Mucosa of descending colon (tissue), 3 donors: ENCODE data around the gene SLC16A4. TPM values are rescaled to one million over a fixed set of nuclear protein-coding genes. Genes with fewer than 3 reads are reported as not detected.

Experiments used
- ATAC-seq: fragments of 200-7000 bp; cut with Tn5 transposase; one replicate; pipeline ENCODE4 v1.9.1; 2020; ENCODE audit warnings: mild to moderate bottlenecking, moderate library complexity
- DNase-seq, 3 donors: peaks; one replicate each; pipeline ENCODE4 v3.0.0-alpha.2; 2020
- H3K36me3 ChIP-seq: fragments of 200-600 bp; one replicate; pipeline ENCODE4 v1.8.0; 2021; ENCODE audit warnings: low read depth, mild to moderate bottlenecking
- H3K4me1 ChIP-seq: fragments of 200-600 bp; one replicate; pipeline ENCODE4 v1.8.0; 2021; ENCODE audit warnings: low read depth, mild to moderate bottlenecking
- H3K4me3 ChIP-seq: fragments of 200-600 bp; one replicate; pipeline ENCODE4 v1.8.0; 2021; ENCODE audit warnings: mild to moderate bottlenecking
- H3K9me3 ChIP-seq: fragments of 200-600 bp; one replicate; pipeline ENCODE4 v1.8.0; 2021; ENCODE audit warnings: mild to moderate bottlenecking
- CTCF ChIP-seq: fragments of 200-600 bp; IDR thresholded peaks from one replicate; pipeline ENCODE4 v1.8.0; 2022; ENCODE audit warnings: antibody characterized with exemption, mild to moderate bottlenecking
- intact Hi-C, 2 donors: fragments of 100-400 bp; cut with DNase I in 1 of 2; cut with micrococcal nuclease in 1 of 2; formaldehyde crosslinking; loops; one replicate each; pipeline versions ENCODE4 v1.11.0 to v1.11.1; 2022; cut with DNase I, micrococcal nuclease
- total RNA-seq, 3 donors: library from RNA; stranded (reverse); fragmentation: NEBNext Ultra II Directional in 2 of 3; extraction: Animal tissue kit (Norgen Biotek cat#: 25700) in 2 of 3; gene quantifications; one replicate each; pipeline versions ENCODE4 v1.2.1 to v1.2.4, GENCODE V29; 2021 to 2023
- donor health status: DM: no; HTN: no; CAD: no; lungs with moderate emphysema.
- donor health status: DM: no; HTN: no; CAD: no.
- donor health status: DM: no; HTN: yes; CAD: no.

The SLC16A4 gene
- total RNA-seq, 3 donors from 2014 or later: 0.67 to 4.4 (median 1.8) TPM

- intact Hi-C loops: no loop called here
- H3K4me1 ChIP-seq: no peaks in the 10 kb centered on the region
- ATAC-seq (peak; percentile 76), DNase-seq (no peak)
- H3K36me3 ChIP-seq: no peaks in the 10 kb centered on the region
- no peak overlapping the region for H3K4me3 ChIP-seq
- TF ChIP-seq CTCF: no peak
- H3K9me3 ChIP-seq: no peaks in the 10 kb centered on the region
Observed at GRCh38 chr1:110328274-110328673, 62.6 kb downstream of the SLC16A4 start.

- Histone ChIP-seq H3K36me3 (no peaks in the 10 kb centered on the region), H3K4me3 (no peak overlapping the region), H3K9me3 (no peaks in the 10 kb centered on the region), H3K4me1 (no peaks in the 10 kb centered on the region)
- intact Hi-C loops: no loop called here
- ATAC-seq (no peak), DNase-seq (no peak)
- TF ChIP-seq CTCF: no peak
Observed at GRCh38 chr1:110326826-110327225, 64.0 kb downstream of the SLC16A4 start.

- no peak for ATAC-seq
- intact Hi-C loops: no loop called here
Observed at GRCh38 chr1:110324667-110325066, 66.2 kb downstream of the SLC16A4 start.

GRCh38 chr1:110321846-110322245 lies 69.0 kb downstream of the SLC16A4 start:
- no peak for TF ChIP-seq CTCF
- intact Hi-C loops: no loop called here
- no peaks in the 10 kb centered on the region for H3K9me3 ChIP-seq
- H3K4me3 ChIP-seq: no peak overlapping the region
- no peak for ATAC-seq
- H3K36me3 ChIP-seq: no peaks in the 10 kb centered on the region
- DNase-seq: no peak
- no peaks in the 10 kb centered on the region for H3K4me1 ChIP-seq

More at GRCh38 chr1:110324667-110325066, 66.2 kb downstream of the SLC16A4 start:
- Histone ChIP-seq H3K36me3 (no peaks in the 10 kb centered on the region), H3K4me3 (no peak overlapping the region), H3K4me1 (no peaks in the 10 kb centered on the region), H3K9me3 (no peaks in the 10 kb centered on the region)
- DNase-seq: no peak
- no peak for TF ChIP-seq CTCF

GRCh38 chr1:110321045-110321444 lies 69.8 kb downstream of the SLC16A4 start:
- ATAC-seq (peak; percentile 92), DNase-seq (no peak)
- intact Hi-C loops: no loop called here
- no peak for TF ChIP-seq CTCF
- H3K4me3 ChIP-seq: no peak overlapping the region
- H3K4me1 ChIP-seq: no peaks in the 10 kb centered on the region
- no peaks in the 10 kb centered on the region for H3K36me3 ChIP-seq
- no peaks in the 10 kb centered on the region for H3K9me3 ChIP-seq

GRCh38 chr1:110320168-110320518 lies 70.7 kb downstream of the SLC16A4 start:
- Histone ChIP-seq H3K9me3 (no peaks in the 10 kb centered on the region), H3K4me3 (no peak overlapping the region), H3K36me3 (no peaks in the 10 kb centered on the region), H3K4me1 (no peaks in the 10 kb centered on the region)
- peak; percentile 16 for ATAC-seq
- no peak for TF ChIP-seq CTCF
- no peak for DNase-seq
- intact Hi-C loops: no loop called here
